ENCODE results near the gene CDK6.

- no peak for TF ChIP-seq NFE2L2 (conservative IDR thresholded peaks at IDR 0.05; ENCODE audit: low read length)
- TF ChIP-seq CHD4 (IDR thresholded peaks at IDR 0.05; ENCODE audit: borderline replicate concordance) = no peak
- TF ChIP-seq EP300 (IDR thresholded peaks at IDR 0.05) = no peak
- TF ChIP-seq RAD21 (conservative IDR thresholded peaks at IDR 0.05 in 1 of 2, IDR thresholded peaks at IDR 0.05 in 1 of 2) = no peak
- TF ChIP-seq REST (IDR thresholded peaks at IDR 0.05) = no peak
- TF ChIP-seq RARB (CRISPR knock-in tag; IDR thresholded peaks at IDR 0.05) = no peak
- no peak for TF ChIP-seq CTCF (IDR thresholded peaks at IDR 0.05)
- TF ChIP-seq, protein P1, sequence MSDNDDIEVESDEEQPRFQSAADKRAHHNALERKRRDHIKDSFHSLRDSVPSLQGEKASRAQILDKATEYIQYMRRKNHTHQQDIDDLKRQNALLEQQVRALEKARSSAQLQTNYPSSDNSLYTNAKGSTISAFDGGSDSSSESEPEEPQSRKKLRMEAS (IDR thresholded peaks at IDR 0.05) = no peak
- TF ChIP-seq POLR2A (IDR thresholded peaks at IDR 0.05; ENCODE audit: low read length) = no peak
- no peak for TF ChIP-seq KDM1A (IDR thresholded peaks at IDR 0.05; ENCODE audit: low read depth)
These were observed 191.8 kb downstream of the CDK6 start for GRCh38 chr7:92644406-92645113.

All from A549 (cell line).